Ishikawa (cell line): ENCODE data around the gene VPS35L.

ENCODE experiments used
- CREB1 ChIP-seq: IDR thresholded peaks from 2 replicates; pipeline ENCODE4 v1.6.1; 2012; ENCODE audit warnings: low read depth
- EGR1 ChIP-seq: IDR thresholded peaks from 2 replicates; pipeline ENCODE4 v1.6.1; 2012
- EP300 ChIP-seq: IDR thresholded peaks from 2 replicates; pipeline ENCODE4 v1.6.1; 2012; ENCODE audit warnings: borderline replicate concordance
- NFIC ChIP-seq: IDR thresholded peaks from 2 replicates; pipeline ENCODE4 v1.6.1; 2012
- RAD21 ChIP-seq: IDR thresholded peaks from 2 replicates; pipeline ENCODE4 v1.6.1; 2012; ENCODE audit warnings: low read depth
- YY1 ChIP-seq: IDR thresholded peaks from 2 replicates; pipeline ENCODE4 v1.6.1; 2012; ENCODE audit warnings: low read depth
- TF ChIP-seq, protein P1 (sequence below): IDR thresholded peaks from 2 replicates; pipeline ENCODE4 v1.6.1; 2012
- TF ChIP-seq, protein P2 (sequence below): IDR thresholded peaks from 2 replicates; pipeline ENCODE4 v1.6.1; 2012; ENCODE audit warnings: low read depth, mild to moderate bottlenecking

DNA sequence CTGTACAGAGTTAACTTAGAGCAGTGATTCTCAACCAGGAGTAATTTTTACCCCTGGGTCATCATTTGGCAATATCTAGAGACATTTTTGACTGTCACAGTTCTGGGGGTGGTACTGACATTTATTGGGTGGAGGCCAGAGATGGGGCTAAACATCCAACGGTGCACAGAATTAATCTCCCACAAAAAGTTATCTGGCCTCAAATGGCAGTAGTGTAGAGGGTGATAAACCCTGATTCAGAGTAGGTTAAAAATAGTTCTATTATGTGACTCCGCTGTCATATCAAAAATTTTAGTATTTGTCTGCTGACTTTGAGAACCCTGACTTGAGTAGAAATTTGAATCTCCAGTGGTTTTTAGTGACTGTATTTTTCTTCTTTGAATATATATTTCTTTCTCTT, 19.1 kb downstream of the VPS35L start:
- TF ChIP-seq, protein P1, sequence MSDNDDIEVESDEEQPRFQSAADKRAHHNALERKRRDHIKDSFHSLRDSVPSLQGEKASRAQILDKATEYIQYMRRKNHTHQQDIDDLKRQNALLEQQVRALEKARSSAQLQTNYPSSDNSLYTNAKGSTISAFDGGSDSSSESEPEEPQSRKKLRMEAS, result no peak
- TF ChIP-seq YY1 (no peak), EGR1 (no peak), CREB1 (no peak), RAD21 (no peak), NFIC (no peak), EP300 (no peak)
- TF ChIP-seq, protein P2, sequence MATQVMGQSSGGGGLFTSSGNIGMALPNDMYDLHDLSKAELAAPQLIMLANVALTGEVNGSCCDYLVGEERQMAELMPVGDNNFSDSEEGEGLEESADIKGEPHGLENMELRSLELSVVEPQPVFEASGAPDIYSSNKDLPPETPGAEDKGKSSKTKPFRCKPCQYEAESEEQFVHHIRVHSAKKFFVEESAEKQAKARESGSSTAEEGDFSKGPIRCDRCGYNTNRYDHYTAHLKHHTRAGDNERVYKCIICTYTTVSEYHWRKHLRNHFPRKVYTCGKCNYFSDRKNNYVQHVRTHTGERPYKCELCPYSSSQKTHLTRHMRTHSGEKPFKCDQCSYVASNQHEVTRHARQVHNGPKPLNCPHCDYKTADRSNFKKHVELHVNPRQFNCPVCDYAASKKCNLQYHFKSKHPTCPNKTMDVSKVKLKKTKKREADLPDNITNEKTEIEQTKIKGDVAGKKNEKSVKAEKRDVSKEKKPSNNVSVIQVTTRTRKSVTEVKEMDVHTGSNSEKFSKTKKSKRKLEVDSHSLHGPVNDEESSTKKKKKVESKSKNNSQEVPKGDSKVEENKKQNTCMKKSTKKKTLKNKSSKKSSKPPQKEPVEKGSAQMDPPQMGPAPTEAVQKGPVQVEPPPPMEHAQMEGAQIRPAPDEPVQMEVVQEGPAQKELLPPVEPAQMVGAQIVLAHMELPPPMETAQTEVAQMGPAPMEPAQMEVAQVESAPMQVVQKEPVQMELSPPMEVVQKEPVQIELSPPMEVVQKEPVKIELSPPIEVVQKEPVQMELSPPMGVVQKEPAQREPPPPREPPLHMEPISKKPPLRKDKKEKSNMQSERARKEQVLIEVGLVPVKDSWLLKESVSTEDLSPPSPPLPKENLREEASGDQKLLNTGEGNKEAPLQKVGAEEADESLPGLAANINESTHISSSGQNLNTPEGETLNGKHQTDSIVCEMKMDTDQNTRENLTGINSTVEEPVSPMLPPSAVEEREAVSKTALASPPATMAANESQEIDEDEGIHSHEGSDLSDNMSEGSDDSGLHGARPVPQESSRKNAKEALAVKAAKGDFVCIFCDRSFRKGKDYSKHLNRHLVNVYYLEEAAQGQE, result no peak
